GM19468 (cell line): ENCODE data around the gene MRPL23.

ENCODE experiments used
- ATAC-seq: cut with Tn5 transposase; IDR thresholded peaks from one replicate; pipeline ENCODE4 v1.9.1; 2021; ENCODE audit warnings: mild to moderate bottlenecking, moderate library complexity, moderate number of reproducible peaks; ENCODE audit not compliant: unreplicated experiment; ENCODE audit errors: extremely low read depth

Gene MRPL23

DNA sequence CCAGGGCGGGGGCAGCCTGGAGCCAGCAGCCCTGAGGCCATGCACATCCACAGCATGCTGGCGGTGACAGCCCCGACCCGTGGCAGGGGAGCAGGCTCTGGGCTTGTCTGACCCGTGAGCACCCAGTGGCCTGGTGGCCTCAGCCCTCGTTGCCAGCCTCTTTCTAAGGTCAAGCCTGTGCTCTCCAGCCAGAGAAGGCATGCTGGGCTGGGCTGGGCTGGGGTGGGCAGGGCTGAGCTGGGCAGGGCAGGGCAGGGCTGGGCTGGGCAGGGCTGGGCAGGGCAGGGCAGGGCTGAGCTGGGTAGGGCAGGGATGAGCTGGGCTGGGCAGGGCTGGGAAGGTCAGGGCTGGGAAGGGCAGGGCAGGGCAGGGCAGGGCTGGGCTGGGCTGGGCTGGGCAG lies 39.9 kb downstream of the MRPL23 start:
- ATAC-seq: no peak

GRCh38 chr11:1988174-1988573 lies 41.0 kb downstream of the MRPL23 start:
- no peak for ATAC-seq

DNA sequence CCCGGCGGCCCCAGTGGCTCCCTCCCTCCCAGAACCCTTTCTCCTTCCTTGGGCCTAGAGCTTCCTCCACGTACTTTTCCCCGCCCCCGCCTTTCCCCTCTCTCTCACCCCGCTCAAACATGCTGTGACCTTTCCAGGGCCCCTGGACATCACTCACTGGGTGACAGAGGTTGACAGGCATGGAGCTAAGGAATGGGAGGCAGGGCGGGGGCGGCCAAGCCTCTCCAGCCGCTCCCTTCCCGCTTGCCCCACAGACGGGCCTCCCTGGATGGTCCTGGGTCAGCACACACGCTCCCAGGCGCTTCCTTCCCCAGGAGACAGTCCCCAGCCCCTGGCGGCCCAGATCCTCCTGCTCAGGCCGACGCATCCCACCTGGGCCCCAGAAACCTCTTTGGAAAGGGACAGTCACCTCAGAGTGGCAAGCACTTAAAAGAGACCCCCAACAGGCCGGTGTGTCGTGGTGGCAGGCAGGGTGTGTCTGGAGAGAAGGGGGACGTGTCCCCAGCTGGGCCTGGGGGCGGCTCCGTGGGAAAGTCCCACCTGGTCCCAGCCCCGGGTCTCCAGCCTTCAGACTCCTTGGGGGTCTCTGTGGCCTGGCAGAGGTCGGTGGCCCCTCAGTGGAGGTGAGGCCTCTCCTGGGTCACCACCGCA lies 41.7 kb downstream of the MRPL23 start:
- ATAC-seq: no peak

- no peak for ATAC-seq
These were observed 42.8 kb downstream of the MRPL23 start for GRCh38 chr11:1989953-1990352.

GRCh38 chr11:1990872-1991578 lies 43.9 kb downstream of the MRPL23 start:
- no peak for ATAC-seq

- no peak for ATAC-seq
These were observed 45.0 kb downstream of the MRPL23 start for GRCh38 chr11:1992111-1992510.

DNA sequence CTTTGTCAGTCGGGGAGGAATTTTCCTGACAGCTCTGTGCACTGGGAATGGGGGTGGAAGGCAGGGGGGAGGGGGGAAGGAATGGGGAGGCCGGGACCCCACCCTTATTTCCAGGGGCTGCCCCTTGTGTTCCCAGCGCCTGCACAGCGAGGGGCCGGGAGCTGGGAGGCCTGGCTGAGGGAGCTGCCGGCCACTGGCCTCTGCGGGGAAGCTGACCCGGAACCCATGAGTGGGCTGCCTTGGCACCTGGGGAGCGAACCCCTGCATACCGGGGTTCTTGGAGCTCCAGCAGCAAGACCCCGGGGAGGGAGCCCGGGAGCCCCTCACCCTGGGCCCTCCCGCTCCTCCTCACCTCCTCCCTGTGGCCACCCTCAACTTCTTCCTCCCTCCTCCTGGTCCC lies 47.0 kb downstream of the MRPL23 start:
- ATAC-seq: no peak

GRCh38 chr11:1997755-1998154 lies 50.6 kb downstream of the MRPL23 start, which contains the start of gene H19:
H19 (minus strand) TSS chr11:1997842.
- ATAC-seq: no peak

DNA sequence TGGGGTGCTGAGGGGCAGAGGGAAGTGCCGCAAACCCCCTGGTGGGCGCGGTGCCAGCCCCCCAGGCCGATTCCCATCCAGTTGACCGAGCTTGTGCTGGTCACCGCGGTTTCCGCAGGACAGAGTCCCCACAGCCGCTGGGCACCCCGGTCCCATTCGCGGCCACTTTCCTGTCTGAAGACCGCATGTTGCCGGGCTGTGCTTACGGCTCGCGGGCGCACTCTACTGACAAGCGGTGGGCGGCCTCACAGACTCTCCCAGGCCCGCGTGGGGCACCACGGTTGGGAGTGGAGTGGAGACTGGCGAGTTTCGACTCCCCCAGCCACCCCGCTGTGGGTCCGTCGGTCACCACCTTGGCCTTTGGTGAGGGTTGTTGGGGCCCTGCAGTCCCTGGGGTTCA lies 51.2 kb downstream of the MRPL23 start:
- ATAC-seq: no peak

DNA sequence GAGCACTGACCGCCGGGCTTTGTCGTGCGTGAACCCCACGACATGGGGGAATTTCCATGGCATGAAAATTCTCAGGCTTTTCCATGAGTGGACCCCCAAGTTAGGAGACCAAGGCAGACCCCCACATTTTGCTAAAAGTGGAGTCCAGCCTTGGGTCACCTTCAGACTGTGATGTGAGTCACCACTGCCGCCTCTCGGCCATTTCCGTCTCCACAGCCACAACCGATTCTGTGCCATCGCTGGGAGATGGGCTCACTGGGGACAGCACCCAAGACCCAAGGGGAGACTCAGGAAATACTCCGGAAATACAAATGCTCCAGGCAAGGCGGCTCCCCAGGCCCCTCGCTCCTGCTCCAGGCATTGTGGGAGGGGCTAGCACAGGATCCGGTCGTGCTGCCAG lies 51.7 kb downstream of the MRPL23 start:
- ATAC-seq: no peak

DNA sequence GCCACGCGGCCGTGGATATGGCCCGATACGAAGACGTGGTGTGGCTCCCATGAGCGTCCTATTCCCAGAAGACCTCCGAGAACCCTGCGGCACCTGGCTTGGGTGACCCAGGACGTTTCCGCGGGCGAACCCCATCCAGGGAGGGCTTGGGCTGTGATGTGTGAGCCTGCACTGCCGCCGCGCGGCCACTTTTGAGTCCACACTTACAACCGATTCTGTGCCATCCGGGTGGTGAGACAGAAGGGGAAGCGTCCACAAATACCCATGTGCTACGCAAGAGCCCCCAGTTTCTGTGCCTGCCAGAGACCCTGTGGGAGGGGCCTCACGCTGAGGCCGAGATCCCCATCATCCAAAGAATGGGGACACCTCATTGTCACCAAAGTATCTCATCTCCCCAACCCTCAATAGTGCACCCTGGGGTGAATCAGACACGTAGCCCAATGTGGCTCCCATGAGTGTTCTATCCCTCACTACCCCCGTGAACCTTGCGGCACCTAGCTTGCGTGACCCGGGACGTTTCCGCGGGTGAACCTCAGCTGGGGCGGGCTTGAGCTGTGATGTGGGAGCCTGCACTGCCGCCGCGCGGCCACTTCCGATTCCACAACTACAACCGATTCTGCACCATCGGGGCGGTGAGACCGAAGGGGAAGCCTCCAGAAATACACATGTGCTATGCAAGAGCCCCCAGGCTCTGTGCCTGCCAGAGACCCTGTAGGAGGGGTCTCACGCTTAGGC lies 55.1 kb downstream of the MRPL23 start:
- no peak for ATAC-seq

DNA sequence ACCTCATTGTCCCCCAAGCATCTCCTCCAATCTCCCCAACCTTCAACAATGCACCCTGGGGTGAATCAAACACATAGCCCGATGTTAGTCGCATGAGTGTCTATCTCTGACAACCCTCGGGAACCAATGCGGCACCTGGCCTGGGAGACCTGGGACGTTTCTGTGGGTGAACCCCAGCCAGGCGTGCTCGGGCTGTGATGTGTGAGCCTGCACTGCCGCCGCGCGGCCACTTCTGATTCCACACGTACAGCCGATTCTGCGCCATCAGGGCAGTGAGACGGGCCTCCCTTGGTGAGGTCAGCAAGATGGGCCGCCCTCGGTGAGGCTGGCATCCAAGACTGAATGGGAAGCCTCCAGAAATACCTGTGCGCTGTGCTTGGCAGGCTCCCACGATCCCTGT lies 55.7 kb downstream of the MRPL23 start:
- ATAC-seq: no peak

DNA sequence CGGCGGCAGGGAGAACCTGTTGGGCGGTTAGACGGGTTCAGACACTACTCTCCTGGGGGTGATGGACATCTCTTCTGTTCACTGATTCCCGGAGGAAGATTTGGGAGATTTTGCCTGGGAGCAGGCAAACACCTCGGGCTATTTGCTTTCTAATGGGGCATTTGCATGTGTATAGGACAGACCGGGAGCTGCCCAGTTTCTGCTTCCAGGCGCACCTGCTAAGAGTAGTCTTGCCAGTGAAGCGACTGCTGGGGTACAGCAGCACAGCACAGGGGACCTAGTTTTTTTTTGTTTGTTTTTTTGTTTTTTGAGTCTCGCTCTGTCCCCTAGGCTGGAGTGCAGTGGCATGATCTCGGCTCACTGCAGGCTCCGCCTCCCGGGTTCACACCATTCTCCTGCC lies 57.3 kb downstream of the MRPL23 start:
- no peak for ATAC-seq
